ENCODE results near the gene ABLIM1.

ABLIM1 gene

DNA sequence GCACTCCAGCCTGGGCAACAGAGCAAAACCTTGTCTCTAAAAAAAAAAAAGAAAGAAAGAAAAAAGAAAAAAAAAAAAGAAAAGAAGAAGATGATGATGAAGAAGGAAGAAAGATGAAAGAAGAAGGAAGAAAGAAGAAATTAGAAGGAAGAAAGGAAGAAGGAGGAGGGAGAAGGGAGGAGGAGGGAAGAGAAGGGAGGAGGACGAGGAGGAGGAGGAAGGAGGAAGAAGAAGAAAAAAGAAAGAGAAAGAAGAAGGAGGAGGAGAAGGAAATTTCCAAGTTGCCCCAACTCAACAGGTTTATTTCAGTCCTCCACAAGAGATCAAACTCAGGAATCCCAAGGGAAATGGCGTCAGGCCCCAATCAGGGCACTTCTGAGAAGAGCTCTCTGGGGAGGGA lies 115.7 kb downstream of the ABLIM1 start:
- no peak for DNase-seq

- no peak for DNase-seq
Observed at GRCh38 chr10:114541797-114542160, 116.3 kb downstream of the ABLIM1 start.

DNA sequence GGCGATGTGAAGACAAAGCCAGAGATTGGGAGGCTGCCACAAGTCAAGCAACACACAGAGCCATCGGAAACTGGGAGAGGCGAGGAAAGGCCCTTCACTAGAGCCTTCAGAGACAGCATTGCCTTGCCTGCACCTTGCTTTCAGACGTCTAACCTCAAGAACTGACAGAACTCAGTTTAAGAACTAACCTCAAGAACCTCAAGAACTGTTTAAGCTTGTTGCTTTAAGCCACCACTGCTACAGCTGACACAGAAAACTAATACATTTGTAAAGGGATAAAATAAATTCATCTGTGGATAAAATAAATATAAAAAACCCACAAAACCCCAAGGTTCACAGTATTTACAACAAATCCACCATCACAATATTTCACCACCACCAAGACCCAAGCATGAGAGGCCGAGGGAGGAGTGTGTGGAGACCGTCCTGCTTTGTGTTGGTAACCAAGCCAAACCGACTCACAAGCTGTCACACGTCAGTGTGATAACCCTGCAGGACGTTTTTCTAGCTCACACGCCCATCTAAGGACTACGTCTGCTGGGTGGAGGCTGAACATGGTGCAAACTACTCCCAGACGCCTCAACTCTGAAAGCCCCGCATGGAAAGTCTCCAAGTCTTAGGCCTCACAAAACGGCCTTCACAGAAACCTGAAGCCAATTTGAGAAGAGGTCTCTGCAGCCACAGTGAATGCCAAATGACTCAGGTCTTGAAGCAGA lies 116.8 kb downstream of the ABLIM1 start:
- DNase-seq = no peak

DNA sequence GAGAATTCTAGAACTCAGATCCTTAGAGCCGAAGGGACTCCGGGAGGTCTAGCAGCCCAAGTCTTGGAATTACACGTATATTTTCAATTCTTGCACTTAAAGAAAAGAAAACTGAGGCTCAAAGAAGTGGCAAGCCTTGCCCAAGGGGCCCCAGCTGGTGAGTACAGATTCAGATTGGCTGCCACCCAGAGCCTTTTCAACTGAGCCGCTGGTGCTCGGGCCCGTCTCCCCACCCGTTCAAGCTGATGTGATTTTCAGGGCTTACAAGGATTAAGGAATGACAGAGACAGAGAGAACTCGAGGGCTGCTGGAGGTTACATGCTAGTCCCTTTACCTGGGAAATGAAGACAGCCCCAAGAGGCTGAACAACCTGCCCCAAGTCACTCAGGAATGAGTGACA lies 117.8 kb downstream of the ABLIM1 start:
- DNase-seq = no peak

DNA sequence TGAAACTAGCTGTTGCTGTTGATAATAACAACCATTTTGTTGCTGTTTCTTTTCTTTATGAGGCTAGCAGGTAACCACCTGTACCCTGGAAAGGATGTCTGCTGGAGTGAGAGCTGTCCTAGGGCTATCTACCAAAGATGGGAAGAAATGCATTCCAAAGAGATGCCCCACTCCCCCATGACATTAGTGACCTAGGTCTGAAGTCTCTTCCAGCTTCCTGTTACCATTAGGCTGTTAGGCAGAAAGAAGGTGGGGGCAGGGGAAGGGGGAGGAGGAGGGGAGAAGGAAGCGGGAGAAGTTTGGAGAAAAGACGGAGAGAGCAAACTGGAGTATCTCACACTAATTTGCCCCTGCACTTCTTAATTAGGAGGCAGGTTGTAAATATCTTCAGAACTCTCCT lies 118.5 kb downstream of the ABLIM1 start:
- DNase-seq = no peak

DNA sequence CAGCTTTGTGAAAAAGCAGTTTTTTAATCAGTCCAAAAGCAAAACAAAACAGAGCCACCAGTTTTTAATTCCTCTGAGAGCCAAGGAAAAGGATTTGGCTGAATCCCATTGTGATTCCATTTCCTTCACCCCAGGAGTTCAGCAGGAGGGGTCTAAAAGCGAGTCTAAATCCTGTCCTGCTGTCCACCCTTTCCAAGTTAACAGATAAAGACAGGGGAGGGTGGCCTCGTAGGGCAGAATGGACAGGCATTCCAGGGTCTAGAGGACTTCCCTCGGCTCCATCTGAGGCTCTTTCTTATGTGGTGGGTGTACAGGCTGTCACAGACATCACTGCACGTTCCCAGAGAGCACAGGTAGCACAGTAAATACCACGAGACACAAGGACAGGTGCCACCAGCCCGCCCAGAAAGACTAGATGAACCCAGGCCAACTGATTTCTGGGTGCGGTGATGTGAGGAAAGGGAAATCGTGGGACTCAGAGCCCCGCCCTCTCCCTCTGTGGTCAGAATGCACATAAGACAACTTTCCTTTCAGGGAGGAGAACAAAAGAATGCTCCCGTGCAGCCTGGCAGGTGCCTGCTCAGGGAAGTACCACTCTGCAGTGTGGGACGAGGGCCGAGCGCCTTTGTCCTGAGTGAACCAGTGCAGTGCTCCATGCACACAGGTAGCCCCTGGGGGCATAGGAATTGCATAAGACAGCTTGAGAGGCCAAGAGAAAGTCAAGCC lies 119.7 kb downstream of the ABLIM1 start:
- no peak for DNase-seq

DNA sequence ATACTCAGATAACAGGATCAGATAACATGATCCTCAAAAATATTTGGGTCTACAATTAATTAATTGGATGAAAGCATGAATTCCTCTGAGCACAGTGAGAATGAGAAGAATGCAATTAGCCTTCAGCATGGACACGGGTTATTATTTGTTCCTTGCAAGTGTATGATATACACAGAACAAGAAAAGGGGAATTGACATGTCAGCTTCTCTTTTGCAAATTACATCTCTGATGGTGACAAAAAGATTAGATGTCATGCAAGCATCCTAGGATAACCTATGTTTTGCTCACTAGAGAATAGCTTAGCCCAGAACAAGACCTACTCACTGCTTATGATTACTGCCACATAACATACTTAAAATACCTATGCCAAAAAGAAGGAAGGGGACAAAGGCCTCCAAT lies 120.3 kb downstream of the ABLIM1 start:
- no peak for DNase-seq

- no peak for DNase-seq
Observed at GRCh38 chr10:114534571-114534981, 123.5 kb downstream of the ABLIM1 start.

DNA sequence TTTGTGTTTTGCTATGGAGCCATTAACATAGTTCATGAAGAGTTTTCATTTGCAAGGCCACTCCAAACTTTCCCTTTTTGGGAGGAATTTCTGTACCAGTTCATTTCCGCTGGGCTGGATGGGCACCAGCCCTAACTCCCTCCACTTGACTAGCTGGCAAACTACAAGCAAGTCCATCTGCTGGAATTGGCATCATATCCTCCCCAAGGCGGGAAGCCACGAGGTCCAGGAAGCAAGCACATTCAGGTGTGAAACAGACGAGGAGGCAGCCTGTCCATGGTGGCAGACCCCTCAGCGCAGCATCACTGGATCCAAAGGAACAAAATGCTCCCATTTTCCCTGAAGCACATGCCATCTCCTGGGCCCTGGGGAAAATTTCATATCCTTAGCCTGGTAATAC lies 125.8 kb downstream of the ABLIM1 start:
- no peak for DNase-seq

- DNase-seq = peak; percentile 97
Observed at GRCh38 chr10:114526504-114527238, 131.4 kb downstream of the ABLIM1 start.

DNA sequence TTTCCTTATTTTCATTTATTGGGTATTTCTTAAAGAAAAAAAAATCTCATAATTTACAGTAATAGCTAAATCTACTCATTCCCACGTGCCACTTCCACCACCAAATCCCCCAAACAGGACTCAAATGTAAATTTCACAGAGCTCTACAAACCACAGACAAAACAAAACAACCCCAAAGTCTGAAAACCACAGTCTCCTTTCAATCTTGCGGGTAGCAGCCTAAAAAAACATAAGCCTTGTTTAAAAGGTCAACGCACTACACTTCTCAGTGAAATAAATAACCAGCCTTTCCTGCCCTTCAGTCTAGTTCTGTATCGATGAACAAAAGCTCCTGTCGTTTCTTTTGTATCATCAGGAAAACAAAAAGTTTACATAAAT lies 132.0 kb downstream of the ABLIM1 start:
- no peak for DNase-seq

- DNase-seq = peak; percentile 62
Observed at GRCh38 chr10:114525368-114525949, 132.6 kb downstream of the ABLIM1 start.

DNA sequence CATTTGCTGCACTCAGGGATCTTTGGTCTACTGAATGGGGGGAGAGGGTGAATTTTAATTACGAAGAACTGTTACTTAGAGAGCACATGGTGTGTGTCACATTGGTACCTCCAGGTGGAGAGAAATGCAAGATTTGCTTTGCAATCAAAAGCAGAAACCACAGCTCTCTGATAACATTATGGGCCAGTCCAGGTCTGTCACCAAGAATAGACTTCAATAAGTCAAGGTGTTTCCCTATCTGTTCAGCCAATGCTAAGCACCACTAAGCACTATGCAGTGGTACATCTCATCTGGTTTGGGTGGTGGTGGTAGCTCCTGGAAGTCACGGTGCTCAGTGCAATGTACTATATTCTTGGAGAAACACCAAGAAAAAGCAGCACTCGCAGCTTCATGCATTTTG lies 134.2 kb downstream of the ABLIM1 start:
- no peak for DNase-seq

GRCh38 chr10:114521255-114521654 lies 136.8 kb downstream of the ABLIM1 start:
- DNase-seq = peak; percentile 30

DNA sequence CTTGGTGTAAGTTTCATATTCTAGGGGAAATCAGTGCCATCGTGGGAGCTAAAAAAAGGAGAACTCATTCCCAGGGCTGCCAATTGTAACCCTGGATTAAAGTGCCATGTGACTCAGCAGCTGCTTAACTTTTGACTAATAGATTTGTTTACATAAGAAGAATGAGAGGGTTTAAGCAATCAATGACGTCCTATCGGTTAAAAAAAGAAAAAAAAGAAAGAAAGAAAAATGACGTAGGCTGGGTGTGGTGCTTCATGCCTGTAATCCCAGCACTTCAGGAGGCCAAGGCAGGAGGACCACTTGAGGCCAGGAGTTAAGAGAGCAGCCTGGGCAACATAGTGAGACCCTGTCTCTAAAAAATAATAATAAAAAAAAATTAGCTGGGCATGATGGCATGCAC lies 137.6 kb downstream of the ABLIM1 start:
- peak; percentile 93 for DNase-seq

- DNase-seq = peak; percentile 68
Observed at GRCh38 chr10:114519756-114520293, 138.2 kb downstream of the ABLIM1 start.

DNA sequence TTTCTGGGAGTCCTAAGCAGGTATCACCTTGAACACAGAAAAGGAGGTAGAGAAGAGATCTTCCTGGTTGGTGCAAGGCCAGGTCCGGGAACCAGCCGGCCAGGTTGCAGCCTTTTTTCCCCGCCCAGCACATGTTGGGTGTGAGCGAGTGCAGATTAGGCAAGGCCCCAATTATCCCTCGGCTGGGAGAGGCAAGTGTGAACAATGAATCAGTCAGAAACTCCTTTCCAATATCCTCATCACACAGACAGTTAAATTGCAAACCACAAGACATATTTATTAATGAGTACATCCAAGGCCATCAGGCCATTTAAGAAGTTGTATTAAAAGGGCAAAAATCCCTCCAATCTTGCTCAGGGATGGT lies 138.8 kb downstream of the ABLIM1 start:
- peak; percentile 50 for DNase-seq

- peak; percentile 83 for DNase-seq
Observed at GRCh38 chr10:114518401-114519305, 139.4 kb downstream of the ABLIM1 start.

DNA sequence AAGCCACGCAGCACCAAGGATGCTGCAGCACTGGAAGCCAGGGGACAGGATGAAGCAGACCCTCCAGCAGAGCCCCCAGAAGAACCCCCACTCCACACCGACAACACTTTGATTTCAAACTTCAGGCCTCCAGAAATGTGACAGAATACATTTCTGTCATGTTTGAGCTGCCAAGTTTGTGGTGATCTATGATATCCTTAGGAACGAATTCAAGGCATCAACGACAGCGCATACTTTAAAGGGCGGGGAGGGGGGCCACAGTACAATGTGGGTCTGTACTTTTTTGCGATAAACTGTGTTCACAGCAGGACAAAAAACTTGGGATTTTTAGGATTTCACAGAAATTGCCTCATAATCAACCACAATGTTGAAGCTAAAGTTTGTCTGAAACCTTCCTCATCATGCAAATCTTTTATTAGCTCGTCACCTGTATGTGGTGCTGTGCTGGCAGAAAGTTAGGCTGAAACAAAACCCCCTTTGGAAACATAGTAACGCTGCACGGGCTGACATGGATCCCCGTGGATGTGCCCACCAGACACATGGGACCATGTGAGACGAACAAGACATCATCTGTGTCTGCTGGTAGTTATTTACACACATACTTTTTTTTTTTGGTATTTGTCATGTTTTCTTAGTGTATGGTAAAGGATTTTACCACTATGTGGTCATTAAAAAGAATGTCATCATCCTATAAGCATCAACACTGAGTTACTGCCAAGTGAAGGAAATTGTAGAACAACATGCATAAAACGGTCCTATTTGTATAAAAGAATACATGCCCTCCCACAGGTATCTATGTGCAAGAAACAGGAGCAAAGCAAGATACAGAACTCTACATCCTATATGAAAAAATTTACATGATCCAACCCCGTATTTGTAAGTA lies 140.5 kb downstream of the ABLIM1 start:
- DNase-seq = no peak

GRCh38 chr10:114516356-114516755 lies 141.7 kb downstream of the ABLIM1 start:
- DNase-seq = no peak

- DNase-seq = no peak
Observed at GRCh38 chr10:114515298-114515914, 142.7 kb downstream of the ABLIM1 start.

Data from DMS53 (cell line).